CD1c-positive myeloid dendritic cell (primary cell): ENCODE results near the gene CAGE1.
A peak's percentile ranks its signal among the peaks of the same experiment; 100 is the strongest.

Experiments used
- DNase-seq: peaks from one replicate; pipeline ENCODE4 v3.0.0-alpha.2; 2016; ENCODE audit errors: extremely low spot score

Gene CAGE1

GRCh38 chr6:7311917-7312615, 77.5 kb downstream of the CAGE1 start:
- peak; percentile 25 for DNase-seq

GRCh38 chr6:7311176-7311575, 78.4 kb downstream of the CAGE1 start:
- DNase-seq = no peak

GRCh38 chr6:7309050-7309449, 80.5 kb downstream of the CAGE1 start:
- DNase-seq = no peak

GRCh38 chr6:7307533-7307932, 82.0 kb downstream of the CAGE1 start:
- DNase-seq = no peak

GRCh38 chr6:7304821-7305220, 84.7 kb downstream of the CAGE1 start:
- no peak for DNase-seq

- no peak for DNase-seq
Observed at GRCh38 chr6:7301702-7302101, 87.8 kb downstream of the CAGE1 start.

GRCh38 chr6:7300926-7301325, 88.6 kb downstream of the CAGE1 start:
- no peak for DNase-seq

- DNase-seq = no peak
Observed at GRCh38 chr6:7298113-7298512, 91.4 kb downstream of the CAGE1 start.

- DNase-seq = no peak
Observed at GRCh38 chr6:7296602-7297001, 92.9 kb downstream of the CAGE1 start.

GRCh38 chr6:7295916-7296315, 93.6 kb downstream of the CAGE1 start:
- DNase-seq = no peak

GRCh38 chr6:7292596-7293255, 96.8 kb downstream of the CAGE1 start:
- no peak for DNase-seq

GRCh38 chr6:7290079-7290478, 99.5 kb downstream of the CAGE1 start:
- no peak for DNase-seq

GRCh38 chr6:7285416-7285815, 104.1 kb downstream of the CAGE1 start:
- DNase-seq = no peak

- no peak for DNase-seq
Observed at GRCh38 chr6:7283676-7284075, 105.9 kb downstream of the CAGE1 start.

- DNase-seq = no peak
Observed at GRCh38 chr6:7282097-7282906, 107.2 kb downstream of the CAGE1 start.
